ENCODE measurements around the gene HP1BP3. TPM values are rescaled to one million over a fixed set of nuclear protein-coding genes. Genes with fewer than 3 reads are reported as not detected.

HP1BP3 gene
- total RNA-seq, 1 experiment from 2014 or later: 199 TPM

GRCh38 chr1:20770314-20771087, 16.6 kb downstream of the HP1BP3 start:
- DNase-seq (ENCODE audit: low spot score): no peak

- no peak for DNase-seq (ENCODE audit: low spot score)
Measured at GRCh38 chr1:20767271-20767670, 19.8 kb downstream of the HP1BP3 start.

- DNase-seq (ENCODE audit: low spot score): no peak
Measured at GRCh38 chr1:20763417-20763816, 23.7 kb downstream of the HP1BP3 start.

- DNase-seq (ENCODE audit: low spot score): no peak
Measured at GRCh38 chr1:20760322-20760721, 26.8 kb downstream of the HP1BP3 start.

GRCh38 chr1:20753589-20753988, 33.5 kb downstream of the HP1BP3 start:
- DNase-seq (ENCODE audit: low spot score): no peak

GRCh38 chr1:20751462-20751990, 35.6 kb downstream of the HP1BP3 start:
- DNase-seq (ENCODE audit: low spot score): no peak

GRCh38 chr1:20742671-20743070, 44.4 kb downstream of the HP1BP3 start:
- no peak for DNase-seq (ENCODE audit: low spot score)

- no peak for DNase-seq (ENCODE audit: low spot score)
Measured at GRCh38 chr1:20740781-20741180, 46.3 kb downstream of the HP1BP3 start.

- no peak for DNase-seq (ENCODE audit: low spot score)
Measured at GRCh38 chr1:20739225-20739624, 47.9 kb downstream of the HP1BP3 start.

GRCh38 chr1:20735581-20736111, 51.5 kb downstream of the HP1BP3 start:
- DNase-seq (ENCODE audit: low spot score): no peak

- DNase-seq (ENCODE audit: low spot score): no peak
Measured at GRCh38 chr1:20733360-20733975, 53.6 kb downstream of the HP1BP3 start.

- DNase-seq (ENCODE audit: low spot score): peak; percentile 89
Measured at GRCh38 chr1:20732588-20733359, 54.3 kb downstream of the HP1BP3 start, which contains the start of gene SH2D5. TSS of gene SH2D5 (minus strand) at chr1:20732703. CDS start at chr1:20728044, 4,659 bp downstream.

GRCh38 chr1:20732071-20732587, 55.0 kb downstream of the HP1BP3 start:
- DNase-seq (ENCODE audit: low spot score): no peak

- no peak for DNase-seq (ENCODE audit: low spot score)
Measured at GRCh38 chr1:20731057-20731991, 55.8 kb downstream of the HP1BP3 start.

GRCh38 chr1:20730690-20731056, 56.4 kb downstream of the HP1BP3 start:
- DNase-seq (ENCODE audit: low spot score): no peak

GRCh38 chr1:20729990-20730689, 57.0 kb downstream of the HP1BP3 start:
- DNase-seq (ENCODE audit: low spot score): no peak

GRCh38 chr1:20729155-20729931, 57.8 kb downstream of the HP1BP3 start:
- DNase-seq (ENCODE audit: low spot score): no peak

GRCh38 chr1:20728371-20729154, 58.5 kb downstream of the HP1BP3 start:
- no peak for DNase-seq (ENCODE audit: low spot score)
